Erythroblast (primary cell): ENCODE results near the gene EIF2B5.
A peak's percentile ranks its signal among the peaks of the same experiment; 100 is the strongest.

ENCODE experiments used
- GATA1 ChIP-seq: IDR thresholded peaks from 2 replicates; pipeline ENCODE4 v1.6.1; 2011; ENCODE audit warnings: low read depth, mild to moderate bottlenecking, control low read depth, low read length, moderate library complexity
- POLR2A ChIP-seq: IDR thresholded peaks from 2 replicates; pipeline ENCODE4 v1.6.1; 2011; ENCODE audit warnings: mild to moderate bottlenecking, low read length

- TF ChIP-seq POLR2A: peak; percentile 28
- no peak for TF ChIP-seq GATA1
Measured at GRCh38 chr3:184176377-184177330, 41.5 kb downstream of the EIF2B5 start.
